ENCODE measurements around the gene HOXB8. TPM values are rescaled to one million over a fixed set of nuclear protein-coding genes. Genes with fewer than 3 reads are reported as not detected.

The HOXB8 gene
- total and polyA plus RNA-seq, 2 donors: 0.85 to 1.2 TPM

GRCh38 chr17:48631693-48632578 is 16.8 kb upstream of the HOXB8 start:
- Histone ChIP-seq H3K4me3 (ENCODE audit: low read depth, low read length) (no peak overlapping the region), H3K4me1 (ENCODE audit: insufficient read depth) (no peaks in the 10 kb centered on the region), H3K27ac (ENCODE audit: low read depth) (no peak overlapping the region), H3K36me3 (ENCODE audit: insufficient read depth) (no peaks in the 10 kb centered on the region)
- no peak for DNase-seq (ENCODE audit: extremely low spot score)
- WGBS: 41% methylated on average over 7 of the region's 7 CpGs

- DNase-seq (ENCODE audit: extremely low spot score): no peak
- 33% methylated on average over 15 of the region's 15 CpGs for WGBS
- H3K36me3 ChIP-seq (ENCODE audit: insufficient read depth): no peaks in the 10 kb centered on the region
Measured at GRCh38 chr17:48630925-48631692, 16.0 kb upstream of the HOXB8 start.

GRCh38 chr17:48630009-48630924 is 15.2 kb upstream of the HOXB8 start:
- DNase-seq (ENCODE audit: extremely low spot score): no peak
- Histone ChIP-seq H3K4me3 (ENCODE audit: low read depth, low read length) (no peak overlapping the region), H3K27ac (ENCODE audit: low read depth) (no peak overlapping the region), H3K36me3 (ENCODE audit: insufficient read depth) (no peaks in the 10 kb centered on the region), H3K4me1 (ENCODE audit: insufficient read depth) (no peaks in the 10 kb centered on the region)
- 38% methylated on average over 15 of the region's 15 CpGs for WGBS

More at GRCh38 chr17:48630925-48631692, 16.0 kb upstream of the HOXB8 start:
- H3K4me1 ChIP-seq (ENCODE audit: insufficient read depth): no peaks in the 10 kb centered on the region
- no peak overlapping the region for H3K4me3 ChIP-seq (ENCODE audit: low read depth, low read length)
- no peak overlapping the region for H3K27ac ChIP-seq (ENCODE audit: low read depth)

GRCh38 chr17:48629411-48629759 is 14.3 kb upstream of the HOXB8 start:
- DNase-seq (ENCODE audit: extremely low spot score): no peak
- 31% methylated on average over 5 of the region's 5 CpGs for WGBS
- H3K36me3 ChIP-seq (ENCODE audit: insufficient read depth): no peaks in the 10 kb centered on the region

GRCh38 chr17:48628649-48629410 is 13.7 kb upstream of the HOXB8 start:
- 26% methylated on average over 5 of the region's 5 CpGs for WGBS
- Histone ChIP-seq H3K4me1 (ENCODE audit: insufficient read depth) (no peaks in the 10 kb centered on the region), H3K4me3 (ENCODE audit: low read depth, low read length) (no peak overlapping the region), H3K36me3 (ENCODE audit: insufficient read depth) (no peaks in the 10 kb centered on the region), H3K27ac (ENCODE audit: low read depth) (no peak overlapping the region)
- DNase-seq (ENCODE audit: extremely low spot score): no peak

More at GRCh38 chr17:48629411-48629759, 14.3 kb upstream of the HOXB8 start:
- Histone ChIP-seq H3K27ac (ENCODE audit: low read depth) (no peak overlapping the region), H3K4me3 (ENCODE audit: low read depth, low read length) (no peak overlapping the region), H3K4me1 (ENCODE audit: insufficient read depth) (no peaks in the 10 kb centered on the region)

GRCh38 chr17:48627623-48628521 is 12.8 kb upstream of the HOXB8 start:
- H3K4me3 ChIP-seq (ENCODE audit: low read depth, low read length): no peak overlapping the region
- WGBS: 23% methylated on average over 27 of the region's 27 CpGs
- no peaks in the 10 kb centered on the region for H3K36me3 ChIP-seq (ENCODE audit: insufficient read depth)
- DNase-seq (ENCODE audit: extremely low spot score): no peak
- no peak overlapping the region for H3K27ac ChIP-seq (ENCODE audit: low read depth)
- no peaks in the 10 kb centered on the region for H3K4me1 ChIP-seq (ENCODE audit: insufficient read depth)

GRCh38 chr17:48627118-48627597 is 12.1 kb upstream of the HOXB8 start:
- Histone ChIP-seq H3K36me3 (ENCODE audit: insufficient read depth) (no peaks in the 10 kb centered on the region), H3K27ac (ENCODE audit: low read depth) (no peak overlapping the region), H3K4me1 (ENCODE audit: insufficient read depth) (no peaks in the 10 kb centered on the region), H3K4me3 (ENCODE audit: low read depth, low read length) (no peak overlapping the region)
- no peak for DNase-seq (ENCODE audit: extremely low spot score)
- 19% methylated on average over 5 of the region's 5 CpGs for WGBS

- Histone ChIP-seq H3K4me3 (ENCODE audit: low read depth, low read length) (peak within 1 kb of the TSS; percentile 33), H3K4me1 (ENCODE audit: insufficient read depth) (no peaks in the 10 kb centered on the region), H3K27ac (ENCODE audit: low read depth) (no peak within 1 kb of the TSS), H3K36me3 (ENCODE audit: insufficient read depth) (no peaks in the 10 kb centered on the region)
- 1% methylated on average over 50 of the region's 50 CpGs for WGBS
- DNase-seq (ENCODE audit: extremely low spot score): no peak
Measured at GRCh38 chr17:48626245-48627117, 11.4 kb upstream of the HOXB8 start, which contains the start of gene HOXB9. TSS of gene HOXB9 (minus strand) at chr17:48626358. CDS start at chr17:48626269, 89 bp downstream.

GRCh38 chr17:48625495-48626244 is 10.6 kb upstream of the HOXB8 start:
- peak overlapping the region; percentile 33 for H3K4me3 ChIP-seq (ENCODE audit: low read depth, low read length)
- no peaks in the 10 kb centered on the region for H3K36me3 ChIP-seq (ENCODE audit: insufficient read depth)
- WGBS: 1% methylated on average over 69 of the region's 69 CpGs
- no peaks in the 10 kb centered on the region for H3K4me1 ChIP-seq (ENCODE audit: insufficient read depth)
- H3K27ac ChIP-seq (ENCODE audit: low read depth): no peak overlapping the region
- no peak for DNase-seq (ENCODE audit: extremely low spot score)

- WGBS: 1% methylated on average over 66 of the region's 66 CpGs
- H3K27ac ChIP-seq (ENCODE audit: low read depth): no peak overlapping the region
- H3K4me1 ChIP-seq (ENCODE audit: insufficient read depth): no peaks in the 10 kb centered on the region
- DNase-seq (ENCODE audit: extremely low spot score): no peak
- no peaks in the 10 kb centered on the region for H3K36me3 ChIP-seq (ENCODE audit: insufficient read depth)
- peak overlapping the region; percentile 33 for H3K4me3 ChIP-seq (ENCODE audit: low read depth, low read length)
Measured at GRCh38 chr17:48624544-48625494, 9.7 kb upstream of the HOXB8 start.
